ENCODE measurements around the gene DDAH1. TPM values are rescaled to one million over a fixed set of nuclear protein-coding genes. Genes with fewer than 3 reads are reported as not detected.
A peak's percentile ranks its signal among the peaks of the same experiment; 100 is the strongest.

Gene DDAH1
- total RNA-seq, 1 donor: 89.0 TPM

GRCh38 chr1:85344256-85344694, 120.7 kb downstream of the DDAH1 start:
- Histone ChIP-seq H3K27me3 (ENCODE audit: insufficient read depth, low read length) (no peaks in the 10 kb centered on the region), H3K9me3 (ENCODE audit: low read depth, low read length) (no peaks in the 10 kb centered on the region), H3K4me3 (ENCODE audit: insufficient read depth, low read length) (no peak overlapping the region), H3K36me3 (ENCODE audit: insufficient read depth, low read length) (peaks cover 35% of the 10 kb centered on the region), H2AFZ (ENCODE audit: low read length) (no peak overlapping the region), H3K4me1 (ENCODE audit: insufficient read depth, low read length) (peaks cover 61% of the 10 kb centered on the region), H3K27ac (ENCODE audit: low read depth, low read length) (peak overlapping the region; percentile 85), H4K20me1 (ENCODE audit: insufficient read depth, low read length) (no peaks in the 10 kb centered on the region), H3K79me2 (ENCODE audit: insufficient read depth, low read length) (peaks cover 47% of the 10 kb centered on the region), H3K4me2 (ENCODE audit: insufficient read depth, low read length) (peak overlapping the region; percentile 4)
- DNase-seq (ENCODE audit: insufficient read length, low spot score, missing footprints): peak; percentile 48
- peak; percentile 76 for TF ChIP-seq CTCF (IDR thresholded peaks at IDR 0.05; ENCODE audit: extremely low read depth, low read depth, low read length)

GRCh38 chr1:85343612-85344255, 121.2 kb downstream of the DDAH1 start:
- DNase-seq (ENCODE audit: insufficient read length, low spot score, missing footprints): peak; percentile 78

GRCh38 chr1:85343213-85343611, 121.7 kb downstream of the DDAH1 start:
- H3K4me3 ChIP-seq (ENCODE audit: insufficient read depth, low read length): no peak overlapping the region
- peaks cover 40% of the 10 kb centered on the region for H3K79me2 ChIP-seq (ENCODE audit: insufficient read depth, low read length)
- H3K4me2 ChIP-seq (ENCODE audit: insufficient read depth, low read length): peak overlapping the region; percentile 4
- H3K27ac ChIP-seq (ENCODE audit: low read depth, low read length): peak overlapping the region; percentile 85
- no peak overlapping the region for H2AFZ ChIP-seq (ENCODE audit: low read length)
- H3K27me3 ChIP-seq (ENCODE audit: insufficient read depth, low read length): no peaks in the 10 kb centered on the region
- H3K36me3 ChIP-seq (ENCODE audit: insufficient read depth, low read length): peaks cover 28% of the 10 kb centered on the region
- no peak for DNase-seq (ENCODE audit: insufficient read length, low spot score, missing footprints)
- H4K20me1 ChIP-seq (ENCODE audit: insufficient read depth, low read length): no peaks in the 10 kb centered on the region
- H3K9me3 ChIP-seq (ENCODE audit: low read depth, low read length): no peaks in the 10 kb centered on the region
- no peak for TF ChIP-seq CTCF (IDR thresholded peaks at IDR 0.05; ENCODE audit: extremely low read depth, low read depth, low read length)
- peaks cover 68% of the 10 kb centered on the region for H3K4me1 ChIP-seq (ENCODE audit: insufficient read depth, low read length)

More at GRCh38 chr1:85343612-85344255, 121.2 kb downstream of the DDAH1 start:
- no peaks in the 10 kb centered on the region for H3K9me3 ChIP-seq (ENCODE audit: low read depth, low read length)
- H3K4me3 ChIP-seq (ENCODE audit: insufficient read depth, low read length): no peak overlapping the region
- peak overlapping the region; percentile 4 for H3K4me2 ChIP-seq (ENCODE audit: insufficient read depth, low read length)
- H3K27ac ChIP-seq (ENCODE audit: low read depth, low read length): peak overlapping the region; percentile 85
- H4K20me1 ChIP-seq (ENCODE audit: insufficient read depth, low read length): no peaks in the 10 kb centered on the region
- H3K27me3 ChIP-seq (ENCODE audit: insufficient read depth, low read length): no peaks in the 10 kb centered on the region
- peaks cover 64% of the 10 kb centered on the region for H3K4me1 ChIP-seq (ENCODE audit: insufficient read depth, low read length)
- H3K79me2 ChIP-seq (ENCODE audit: insufficient read depth, low read length): peaks cover 41% of the 10 kb centered on the region
- H3K36me3 ChIP-seq (ENCODE audit: insufficient read depth, low read length): peaks cover 30% of the 10 kb centered on the region
- no peak for TF ChIP-seq CTCF (IDR thresholded peaks at IDR 0.05; ENCODE audit: extremely low read depth, low read depth, low read length)
- H2AFZ ChIP-seq (ENCODE audit: low read length): no peak overlapping the region

GRCh38 chr1:85342207-85342606, 122.8 kb downstream of the DDAH1 start:
- Histone ChIP-seq H3K4me3 (ENCODE audit: insufficient read depth, low read length) (no peak overlapping the region), H3K4me1 (ENCODE audit: insufficient read depth, low read length) (peaks cover 73% of the 10 kb centered on the region), H3K27ac (ENCODE audit: low read depth, low read length) (peak overlapping the region; percentile 85), H3K9me3 (ENCODE audit: low read depth, low read length) (no peaks in the 10 kb centered on the region), H2AFZ (ENCODE audit: low read length) (no peak overlapping the region), H3K79me2 (ENCODE audit: insufficient read depth, low read length) (peaks cover 42% of the 10 kb centered on the region), H3K27me3 (ENCODE audit: insufficient read depth, low read length) (no peaks in the 10 kb centered on the region), H3K36me3 (ENCODE audit: insufficient read depth, low read length) (peaks cover 28% of the 10 kb centered on the region), H3K4me2 (ENCODE audit: insufficient read depth, low read length) (peak overlapping the region; percentile 21), H4K20me1 (ENCODE audit: insufficient read depth, low read length) (no peaks in the 10 kb centered on the region)
- TF ChIP-seq CTCF (IDR thresholded peaks at IDR 0.05; ENCODE audit: extremely low read depth, low read depth, low read length): no peak
- no peak for DNase-seq (ENCODE audit: insufficient read length, low spot score, missing footprints)

Data from osteoblast (primary cell).